Activated CD8-positive, alpha-beta memory T cell treated with anti-CD3 and anti-CD28 coated beads, Interleukin-2, amount 50 U/mL, for 24 hours (primary cell): ENCODE results near the gene SLC9A9.

Experiments used
- DNase-seq: peaks from one replicate; pipeline ENCODE4 v3.0.0-alpha.2; 2020; ENCODE audit errors: extremely low read depth

SLC9A9 gene

DNA sequence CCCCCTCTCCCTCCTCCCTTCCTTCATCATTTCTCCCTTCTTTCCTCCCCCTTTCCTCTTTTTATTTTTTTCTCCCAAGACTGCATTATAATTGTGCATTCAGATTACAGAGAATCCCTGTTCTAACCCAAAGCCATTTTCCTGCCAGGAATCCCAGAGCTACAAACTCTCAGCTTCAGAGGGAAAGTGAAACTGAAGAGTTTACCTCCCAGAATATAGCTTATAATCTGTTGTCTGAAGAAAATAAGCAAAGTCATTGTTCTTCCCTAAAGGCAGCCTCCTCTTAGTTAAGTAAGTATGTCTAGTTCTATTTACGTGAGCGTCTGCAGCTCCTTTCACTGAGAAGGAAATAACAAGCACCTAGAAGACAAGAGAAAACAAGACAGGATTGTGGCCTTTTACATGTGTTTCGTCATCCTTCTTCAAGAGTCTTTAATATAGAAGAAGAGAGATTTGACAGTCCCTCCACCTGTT, 631.5 kb downstream of the SLC9A9 start:
- DNase-seq: no peak
